DOHH2 (cell line): ENCODE data around the gene FGF1.

Experiments
- H3F3A ChIP-seq: fragments of 200-600 bp; sonication (generic), shearing (Covaris generic); 2 replicates; pipeline ENCODE4 v1.6.0; 2016; ENCODE audit warnings: antibody characterized with exemption, mild to moderate bottlenecking; ENCODE audit not compliant: control insufficient read depth, insufficient read depth
- H3K27ac ChIP-seq: fragments of 200-600 bp; sonication (generic); 2 replicates; pipeline ENCODE4 v1.5.1; 2014; ENCODE audit warnings: low read depth, mild to moderate bottlenecking, low read length, moderate library complexity
- H3K27me3 ChIP-seq: fragments of 200-600 bp; sonication (generic); 2 replicates; pipeline ENCODE4 v1.6.1; 2014; ENCODE audit warnings: mild to moderate bottlenecking, low read length, mixed read lengths; ENCODE audit not compliant: control insufficient read depth
- H3K36me3 ChIP-seq: fragments of 200-600 bp; sonication (generic); 2 replicates; pipeline ENCODE4 v1.6.1; 2014; ENCODE audit warnings: mild to moderate bottlenecking, low read length, moderate library complexity, mixed read lengths; ENCODE audit not compliant: control insufficient read depth
- H3K4me1 ChIP-seq: fragments of 200-600 bp; sonication (generic); 2 replicates; pipeline ENCODE4 v1.6.1; 2014; ENCODE audit warnings: mild to moderate bottlenecking, low read length, mixed read lengths; ENCODE audit not compliant: control insufficient read depth
- H3K4me2 ChIP-seq: fragments of 200-600 bp; sonication (generic); 2 replicates; pipeline ENCODE4 v1.6.0; 2014; ENCODE audit warnings: mild to moderate bottlenecking, low read length, moderate library complexity
- H3K4me3 ChIP-seq: fragments of 200-600 bp; sonication (generic); 2 replicates; pipeline ENCODE4 v1.5.1; 2014; ENCODE audit warnings: mild to moderate bottlenecking, low read length, mixed read lengths
- H3K79me2 ChIP-seq: fragments of 200-600 bp; sonication (generic); 2 replicates; pipeline ENCODE4 v1.6.1; 2014; ENCODE audit warnings: mild to moderate bottlenecking, low read length, mixed read lengths; ENCODE audit not compliant: control insufficient read depth
- H3K9me2 ChIP-seq: fragments of 200-600 bp; sonication (generic); replicated peaks from 2 replicates; pipeline ENCODE4 v1.6.1; 2014; ENCODE audit warnings: mild to moderate bottlenecking, low read length, mixed read lengths; ENCODE audit not compliant: control insufficient read depth
- H3K9me3 ChIP-seq: fragments of 200-600 bp; sonication (generic); 2 replicates; pipeline ENCODE4 v1.6.1; 2014; ENCODE audit warnings: antibody characterized with exemption, low read length, mixed read lengths; ENCODE audit not compliant: control insufficient read depth, insufficient read depth
- H4K20me1 ChIP-seq: fragments of 200-600 bp; sonication (generic); 2 replicates; pipeline ENCODE4 v1.6.0; 2014; ENCODE audit warnings: low read depth, mild to moderate bottlenecking, antibody characterized with exemption, low read length, moderate library complexity; ENCODE audit not compliant: control insufficient read depth, insufficient read depth
- EZH2phosphoT487 ChIP-seq: fragments of 200-600 bp; sonication (generic); IDR thresholded peaks from 2 replicates; pipeline ENCODE4 v1.6.1; 2017; ENCODE audit warnings: borderline replicate concordance, mild to moderate bottlenecking, antibody characterized with exemption, low read length, moderate library complexity, mixed read lengths
- TF ChIP-seq, protein P1 (sequence below): fragments of 200-600 bp; sonication (generic); IDR thresholded peaks from one replicate; pipeline ENCODE4 v1.5.1; 2014; ENCODE audit warnings: antibody characterized with exemption, mild to moderate bottlenecking, low read depth, low read length; ENCODE audit not compliant: poor library complexity, severe bottlenecking

The FGF1 gene

DNA sequence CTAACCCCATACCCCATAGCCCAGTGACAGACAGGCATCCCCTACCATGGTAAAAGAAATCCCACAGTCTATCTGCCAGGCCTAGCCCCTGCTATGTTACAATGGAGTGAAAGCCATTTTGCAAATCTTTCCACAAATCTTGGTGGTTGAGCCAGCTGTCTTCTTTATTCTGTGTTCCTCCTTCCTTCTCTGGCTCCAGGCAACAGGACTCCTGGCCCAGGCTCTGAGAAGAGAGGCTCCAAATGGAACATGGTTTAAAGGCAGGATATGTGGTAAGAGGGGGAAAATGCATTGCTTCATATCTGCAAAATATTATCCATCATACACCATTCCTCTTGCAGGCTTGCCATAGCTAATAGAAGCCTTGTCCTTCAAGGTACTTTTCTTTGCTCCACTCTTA lies 25.2 kb downstream of the FGF1 start:
- Histone ChIP-seq H3F3A (no peaks in the 10 kb centered on the region), H3K79me2 (no peaks in the 10 kb centered on the region), H3K27ac (no peak overlapping the region), H3K9me2 (no peaks in the 10 kb centered on the region), H3K4me1 (no peaks in the 10 kb centered on the region), H3K36me3 (no peaks in the 10 kb centered on the region), H3K4me3 (no peak overlapping the region), H3K4me2 (no peak overlapping the region), H4K20me1 (no peaks in the 10 kb centered on the region), H3K27me3 (peaks cover 6% of the 10 kb centered on the region), H3K9me3 (no peaks in the 10 kb centered on the region)
- TF ChIP-seq, protein P1, sequence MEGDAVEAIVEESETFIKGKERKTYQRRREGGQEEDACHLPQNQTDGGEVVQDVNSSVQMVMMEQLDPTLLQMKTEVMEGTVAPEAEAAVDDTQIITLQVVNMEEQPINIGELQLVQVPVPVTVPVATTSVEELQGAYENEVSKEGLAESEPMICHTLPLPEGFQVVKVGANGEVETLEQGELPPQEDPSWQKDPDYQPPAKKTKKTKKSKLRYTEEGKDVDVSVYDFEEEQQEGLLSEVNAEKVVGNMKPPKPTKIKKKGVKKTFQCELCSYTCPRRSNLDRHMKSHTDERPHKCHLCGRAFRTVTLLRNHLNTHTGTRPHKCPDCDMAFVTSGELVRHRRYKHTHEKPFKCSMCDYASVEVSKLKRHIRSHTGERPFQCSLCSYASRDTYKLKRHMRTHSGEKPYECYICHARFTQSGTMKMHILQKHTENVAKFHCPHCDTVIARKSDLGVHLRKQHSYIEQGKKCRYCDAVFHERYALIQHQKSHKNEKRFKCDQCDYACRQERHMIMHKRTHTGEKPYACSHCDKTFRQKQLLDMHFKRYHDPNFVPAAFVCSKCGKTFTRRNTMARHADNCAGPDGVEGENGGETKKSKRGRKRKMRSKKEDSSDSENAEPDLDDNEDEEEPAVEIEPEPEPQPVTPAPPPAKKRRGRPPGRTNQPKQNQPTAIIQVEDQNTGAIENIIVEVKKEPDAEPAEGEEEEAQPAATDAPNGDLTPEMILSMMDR, result no peak
- no peak for TF ChIP-seq EZH2phosphoT487

DNA sequence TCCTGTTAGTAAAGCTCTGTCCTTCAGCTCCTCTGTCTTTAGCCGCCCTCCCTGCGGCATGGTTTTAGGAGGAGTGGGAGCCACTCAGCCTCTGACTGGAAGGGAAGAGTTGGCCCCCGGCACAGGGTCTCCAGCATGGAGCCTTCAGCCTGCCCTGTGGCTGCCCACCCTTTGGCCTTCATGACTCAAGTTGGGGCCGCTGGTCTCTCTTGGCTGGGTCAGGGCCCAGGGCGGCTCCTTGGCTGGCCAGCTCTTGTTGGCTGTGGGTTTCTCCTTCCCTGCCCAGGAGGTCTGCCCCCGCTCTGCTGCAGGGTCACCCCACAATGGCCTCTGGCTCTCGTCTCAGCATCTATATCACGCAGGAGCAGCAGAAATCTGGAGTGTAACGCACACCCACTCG lies 25.7 kb downstream of the FGF1 start:
- H3K9me2 ChIP-seq, result no peaks in the 10 kb centered on the region
- H3K9me3 ChIP-seq, result no peaks in the 10 kb centered on the region
- H3K4me3 ChIP-seq, result no peak overlapping the region
- H3K27me3 ChIP-seq, result peaks cover 11% of the 10 kb centered on the region
- no peaks in the 10 kb centered on the region for H4K20me1 ChIP-seq
- H3K27ac ChIP-seq, result no peak overlapping the region
- no peaks in the 10 kb centered on the region for H3K4me1 ChIP-seq
- H3F3A ChIP-seq, result no peaks in the 10 kb centered on the region
- no peaks in the 10 kb centered on the region for H3K36me3 ChIP-seq
- H3K4me2 ChIP-seq, result no peak overlapping the region
- no peaks in the 10 kb centered on the region for H3K79me2 ChIP-seq
- TF ChIP-seq, protein P1, result no peak
- no peak for TF ChIP-seq EZH2phosphoT487

DNA sequence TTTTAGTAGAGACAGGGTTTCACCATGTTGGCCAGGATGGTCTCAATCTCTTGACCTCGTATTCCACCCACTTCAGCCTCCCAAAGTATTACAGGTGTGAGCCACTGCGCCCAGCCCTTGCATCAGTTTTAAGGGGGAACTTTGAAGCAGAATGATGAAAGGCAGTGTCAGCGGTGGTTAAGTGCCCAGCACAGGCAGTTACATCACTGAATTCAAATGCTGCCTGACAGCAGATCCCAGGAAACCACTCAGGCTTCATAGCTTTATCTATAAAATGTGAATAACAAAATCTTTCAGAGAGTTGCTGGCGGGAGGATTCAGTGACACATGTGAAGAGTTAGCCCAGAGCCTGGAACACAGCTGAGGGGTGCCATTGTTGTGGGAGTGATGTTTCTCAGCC lies 26.5 kb downstream of the FGF1 start:
- Histone ChIP-seq H3K79me2 (no peaks in the 10 kb centered on the region), H3K36me3 (no peaks in the 10 kb centered on the region), H3K27ac (no peak overlapping the region), H3K27me3 (peaks cover 15% of the 10 kb centered on the region), H3F3A (no peaks in the 10 kb centered on the region), H3K9me2 (no peaks in the 10 kb centered on the region), H3K9me3 (no peaks in the 10 kb centered on the region), H3K4me3 (no peak overlapping the region), H3K4me2 (no peak overlapping the region), H3K4me1 (no peaks in the 10 kb centered on the region), H4K20me1 (no peaks in the 10 kb centered on the region)
- TF ChIP-seq, protein P1, result no peak
- TF ChIP-seq EZH2phosphoT487, result no peak

DNA sequence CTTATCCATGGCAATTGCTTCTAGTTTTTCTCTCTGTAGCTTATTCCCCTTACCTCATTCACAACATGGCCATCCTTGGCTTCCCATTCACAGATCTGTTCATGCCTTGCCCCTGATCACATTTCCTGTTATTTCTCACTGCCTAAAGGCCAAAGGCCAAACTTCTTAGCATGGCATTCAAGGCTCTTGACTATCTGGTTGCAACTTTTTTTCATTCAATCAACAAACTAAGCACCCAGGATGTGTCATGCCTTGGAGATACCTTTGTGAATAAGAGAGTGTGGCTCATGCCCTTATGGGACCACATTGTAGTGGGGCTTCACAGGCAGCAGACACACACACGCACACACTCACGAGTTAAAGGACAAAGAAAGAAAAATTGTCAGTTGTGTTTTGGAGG lies 27.6 kb downstream of the FGF1 start:
- TF ChIP-seq, protein P1, result no peak
- TF ChIP-seq EZH2phosphoT487, result no peak
- Histone ChIP-seq H3K9me2 (no peaks in the 10 kb centered on the region), H4K20me1 (no peaks in the 10 kb centered on the region)

More for the DNA sequence above, 27.6 kb downstream of the FGF1 start:
- no peaks in the 10 kb centered on the region for H3K79me2 ChIP-seq
- H3K4me1 ChIP-seq, result no peaks in the 10 kb centered on the region
- H3K4me2 ChIP-seq, result no peak overlapping the region
- H3K27ac ChIP-seq, result no peak overlapping the region
- no peaks in the 10 kb centered on the region for H3K36me3 ChIP-seq
- H3K27me3 ChIP-seq, result peaks cover 15% of the 10 kb centered on the region
- H3K9me3 ChIP-seq, result no peaks in the 10 kb centered on the region
- H3K4me3 ChIP-seq, result no peak overlapping the region
- H3F3A ChIP-seq, result no peaks in the 10 kb centered on the region
